ENCODE measurements around the gene SLC8A2. TPM values are rescaled to one million over a fixed set of nuclear protein-coding genes. Genes with fewer than 3 reads are reported as not detected.

The SLC8A2 gene
- total RNA-seq, 1 donor, result not detected

- peaks cover 5% of the 10 kb centered on the region for H3K4me1 ChIP-seq (ENCODE audit: insufficient read depth, low read length)
- peaks cover 7% of the 10 kb centered on the region for H3K27me3 ChIP-seq (ENCODE audit: insufficient read depth, low read length)
- H3K4me3 ChIP-seq (ENCODE audit: low read length), result no peak overlapping the region
- no peaks in the 10 kb centered on the region for H3K9me3 ChIP-seq (ENCODE audit: low read depth, low read length)
Measured at GRCh38 chr19:47438793-47439220, 32.9 kb downstream of the SLC8A2 start.

GRCh38 chr19:47437500-47437899 is 34.2 kb downstream of the SLC8A2 start:
- Histone ChIP-seq H3K27me3 (ENCODE audit: insufficient read depth, low read length) (no peaks in the 10 kb centered on the region), H3K4me1 (ENCODE audit: insufficient read depth, low read length) (peaks cover 5% of the 10 kb centered on the region)

GRCh38 chr19:47436712-47437401 is 34.8 kb downstream of the SLC8A2 start:
- Histone ChIP-seq H3K9me3 (ENCODE audit: low read depth, low read length) (no peaks in the 10 kb centered on the region), H3K4me1 (ENCODE audit: insufficient read depth, low read length) (peaks cover 5% of the 10 kb centered on the region), H3K27me3 (ENCODE audit: insufficient read depth, low read length) (peaks cover 6% of the 10 kb centered on the region), H3K4me3 (ENCODE audit: low read length) (no peak overlapping the region)

More at GRCh38 chr19:47437500-47437899, 34.2 kb downstream of the SLC8A2 start:
- H3K4me3 ChIP-seq (ENCODE audit: low read length), result no peak overlapping the region
- H3K9me3 ChIP-seq (ENCODE audit: low read depth, low read length), result no peaks in the 10 kb centered on the region

- H3K9me3 ChIP-seq (ENCODE audit: low read depth, low read length), result no peaks in the 10 kb centered on the region
- no peak overlapping the region for H3K4me3 ChIP-seq (ENCODE audit: low read length)
- H3K27me3 ChIP-seq (ENCODE audit: insufficient read depth, low read length), result peaks cover 15% of the 10 kb centered on the region
- peaks cover 5% of the 10 kb centered on the region for H3K4me1 ChIP-seq (ENCODE audit: insufficient read depth, low read length)
Measured at GRCh38 chr19:47435883-47436417, 35.7 kb downstream of the SLC8A2 start.

GRCh38 chr19:47435196-47435595 is 36.5 kb downstream of the SLC8A2 start:
- Histone ChIP-seq H3K4me3 (ENCODE audit: low read length) (no peak overlapping the region), H3K27me3 (ENCODE audit: insufficient read depth, low read length) (peaks cover 22% of the 10 kb centered on the region)

GRCh38 chr19:47434088-47434487 is 37.6 kb downstream of the SLC8A2 start:
- Histone ChIP-seq H3K9me3 (ENCODE audit: low read depth, low read length) (no peaks in the 10 kb centered on the region), H3K27me3 (ENCODE audit: insufficient read depth, low read length) (peaks cover 33% of the 10 kb centered on the region)

More at GRCh38 chr19:47435196-47435595, 36.5 kb downstream of the SLC8A2 start:
- Histone ChIP-seq H3K4me1 (ENCODE audit: insufficient read depth, low read length) (peaks cover 8% of the 10 kb centered on the region), H3K9me3 (ENCODE audit: low read depth, low read length) (no peaks in the 10 kb centered on the region)

GRCh38 chr19:47433121-47433520 is 38.6 kb downstream of the SLC8A2 start:
- Histone ChIP-seq H3K9me3 (ENCODE audit: low read depth, low read length) (no peaks in the 10 kb centered on the region), H3K27me3 (ENCODE audit: insufficient read depth, low read length) (peaks cover 40% of the 10 kb centered on the region), H3K4me3 (ENCODE audit: low read length) (no peak overlapping the region), H3K4me1 (ENCODE audit: insufficient read depth, low read length) (peaks cover 20% of the 10 kb centered on the region)

More at GRCh38 chr19:47434088-47434487, 37.6 kb downstream of the SLC8A2 start:
- H3K4me1 ChIP-seq (ENCODE audit: insufficient read depth, low read length), result peaks cover 14% of the 10 kb centered on the region
- H3K4me3 ChIP-seq (ENCODE audit: low read length), result no peak overlapping the region

GRCh38 chr19:47432499-47432898 is 39.2 kb downstream of the SLC8A2 start:
- peaks cover 47% of the 10 kb centered on the region for H3K27me3 ChIP-seq (ENCODE audit: insufficient read depth, low read length)
- H3K9me3 ChIP-seq (ENCODE audit: low read depth, low read length), result no peaks in the 10 kb centered on the region
- H3K4me3 ChIP-seq (ENCODE audit: low read length), result no peak overlapping the region
- peaks cover 26% of the 10 kb centered on the region for H3K4me1 ChIP-seq (ENCODE audit: insufficient read depth, low read length)

- H3K27me3 ChIP-seq (ENCODE audit: insufficient read depth, low read length), result peaks cover 47% of the 10 kb centered on the region
- H3K4me1 ChIP-seq (ENCODE audit: insufficient read depth, low read length), result peaks cover 28% of the 10 kb centered on the region
- no peak overlapping the region for H3K4me3 ChIP-seq (ENCODE audit: low read length)
- H3K9me3 ChIP-seq (ENCODE audit: low read depth, low read length), result no peaks in the 10 kb centered on the region
Measured at GRCh38 chr19:47432091-47432490, 39.6 kb downstream of the SLC8A2 start.

GRCh38 chr19:47430041-47430802 is 41.5 kb downstream of the SLC8A2 start:
- H3K27me3 ChIP-seq (ENCODE audit: insufficient read depth, low read length), result peaks cover 47% of the 10 kb centered on the region

GRCh38 chr19:47429140-47429793 is 42.4 kb downstream of the SLC8A2 start:
- Histone ChIP-seq H3K27me3 (ENCODE audit: insufficient read depth, low read length) (peaks cover 47% of the 10 kb centered on the region), H3K9me3 (ENCODE audit: low read depth, low read length) (no peaks in the 10 kb centered on the region), H3K4me1 (ENCODE audit: insufficient read depth, low read length) (peaks cover 23% of the 10 kb centered on the region), H3K4me3 (ENCODE audit: low read length) (no peak overlapping the region)

More at GRCh38 chr19:47430041-47430802, 41.5 kb downstream of the SLC8A2 start:
- Histone ChIP-seq H3K4me1 (ENCODE audit: insufficient read depth, low read length) (peaks cover 23% of the 10 kb centered on the region), H3K4me3 (ENCODE audit: low read length) (no peak overlapping the region), H3K9me3 (ENCODE audit: low read depth, low read length) (no peaks in the 10 kb centered on the region)

- peaks cover 23% of the 10 kb centered on the region for H3K4me1 ChIP-seq (ENCODE audit: insufficient read depth, low read length)
- H3K27me3 ChIP-seq (ENCODE audit: insufficient read depth, low read length), result peaks cover 55% of the 10 kb centered on the region
- H3K9me3 ChIP-seq (ENCODE audit: low read depth, low read length), result no peaks in the 10 kb centered on the region
- H3K4me3 ChIP-seq (ENCODE audit: low read length), result no peak overlapping the region
Measured at GRCh38 chr19:47428177-47428894, 43.4 kb downstream of the SLC8A2 start.

GRCh38 chr19:47427241-47428176 is 44.2 kb downstream of the SLC8A2 start:
- Histone ChIP-seq H3K4me1 (ENCODE audit: insufficient read depth, low read length) (peaks cover 23% of the 10 kb centered on the region), H3K27me3 (ENCODE audit: insufficient read depth, low read length) (peaks cover 62% of the 10 kb centered on the region), H3K9me3 (ENCODE audit: low read depth, low read length) (no peaks in the 10 kb centered on the region), H3K4me3 (ENCODE audit: low read length) (no peak overlapping the region)
